Thymus (tissue), 14 donors: ENCODE measurements around the gene REN. TPM values are rescaled to one million over a fixed set of nuclear protein-coding genes. Genes with fewer than 3 reads are reported as not detected.
A peak's percentile ranks its signal among the peaks of the same experiment; 100 is the strongest.

Experiments used
- DNase-seq, 9 donors: peaks; one replicate each; pipeline ENCODE4 v3.0.0-alpha.2; 2013; ENCODE audit warnings: low spot score in 9 of 9, low read depth in 6 of 9, missing footprints in 1 of 9
- H3K27ac ChIP-seq, 2 donors: one replicate each; pipeline ENCODE4 v1.5.1; 2013; ENCODE audit warnings: control low read depth in 1 of 2, low read depth in 1 of 2, low read length in 1 of 2, mild to moderate bottlenecking in 1 of 2, moderate library complexity in 1 of 2
- H3K27me3 ChIP-seq, 2 donors: one replicate each; pipeline ENCODE4 v1.5.1; 2013; ENCODE audit warnings: low read length in 1 of 2; ENCODE audit not compliant: control insufficient read depth in 2 of 2, insufficient read depth in 1 of 2
- H3K36me3 ChIP-seq, 2 donors: one replicate each; pipeline ENCODE4 v1.5.1; 2013; ENCODE audit warnings: low read length in 1 of 2, mild to moderate bottlenecking in 1 of 2, moderate library complexity in 1 of 2; ENCODE audit not compliant: control insufficient read depth in 2 of 2, insufficient read depth in 2 of 2
- H3K4me1 ChIP-seq, 2 donors: one replicate each; pipeline ENCODE4 v1.5.1; 2013; ENCODE audit warnings: low read length in 2 of 2; ENCODE audit not compliant: control insufficient read depth in 2 of 2, insufficient read depth in 2 of 2
- H3K4me3 ChIP-seq, 2 donors: one replicate each; pipeline ENCODE4 v1.5.1; 2013; ENCODE audit warnings: low read length in 2 of 2, control low read depth in 1 of 2, mild to moderate bottlenecking in 1 of 2
- H3K9me3 ChIP-seq, 2 donors: one replicate each; pipeline ENCODE4 v1.5.1; 2013; ENCODE audit warnings: low read length in 1 of 2, mild to moderate bottlenecking in 1 of 2; ENCODE audit not compliant: control insufficient read depth in 2 of 2, insufficient read depth in 1 of 2
- whole genome bisulfite sequencing: extraction: QIAGEN DNeasy Blood & Tissue Kit; methylation state at CpG from one replicate; pipeline ENCODE4 v1.1.7; 2013; 5-methylcytosine and 5-hydroxymethylcytosine counted together
- long read RNA-seq, 10 donors: transcript quantifications; one replicate each; lab custom pipeline, GENCODE V29; 2026
- polyA plus RNA-seq: library from polyadenylated mRNA; stranded (reverse); fragments of 200-250 nt; gene quantifications from one replicate; pipeline ENCODE4 v1.2.3, GENCODE V29; 2013
- total RNA-seq: library from RNA; stranded (reverse); fragments of 120-200 nt; gene quantifications from one replicate; pipeline ENCODE4 v1.2.4, GENCODE V29; 2013
- donor health status: healthy.

REN gene
- total RNA-seq: 0.66 TPM
- polyA plus RNA-seq: 1.9 TPM
- long read RNA-seq, donor 1: 0 reads
- long read RNA-seq, donor 2: 0 reads
- long read RNA-seq, donor 3: 0 reads
- long read RNA-seq, donor 4: 0 reads
- long read RNA-seq, donor 5: 0 reads
- long read RNA-seq, donor 6: 0 reads
- long read RNA-seq, donor 7: 0 reads
- long read RNA-seq, donor 8: 0 reads
- long read RNA-seq, donor 9: 0 reads
- long read RNA-seq, donor 10: 0 reads

- WGBS: 52% methylated on average over 5 of the region's 5 CpGs
- H3K4me3 ChIP-seq: no peak within 1 kb of the TSS
Observed at GRCh38 chr1:204166219-204166618, at the start of gene REN. TSS of gene REN (minus strand) at chr1:204166337. CDS start at chr1:204166293, 44 bp downstream.

GRCh38 chr1:204213668-204214662, 47.8 kb upstream of the REN start, which contains the start of gene GOLT1A:
TSS of gene GOLT1A (minus strand) at chr1:204213988. CDS start at chr1:204213906, 82 bp downstream.
- peak in 4 of 9 donors; percentile 30 to 76 (median 45) for DNase-seq

More at GRCh38 chr1:204166219-204166618, at the start of gene REN:
- no peak within 1 kb of the TSS for H3K27ac ChIP-seq
- H3K36me3 ChIP-seq: no peaks in the 10 kb centered on the region
- H3K4me1 ChIP-seq: no peaks in the 10 kb centered on the region
- H3K27me3 ChIP-seq: no peaks in the 10 kb centered on the region
- no peak for DNase-seq
- peaks cover 2 to 8% of the 10 kb centered on the region in 2 donors for H3K9me3 ChIP-seq

DNA sequence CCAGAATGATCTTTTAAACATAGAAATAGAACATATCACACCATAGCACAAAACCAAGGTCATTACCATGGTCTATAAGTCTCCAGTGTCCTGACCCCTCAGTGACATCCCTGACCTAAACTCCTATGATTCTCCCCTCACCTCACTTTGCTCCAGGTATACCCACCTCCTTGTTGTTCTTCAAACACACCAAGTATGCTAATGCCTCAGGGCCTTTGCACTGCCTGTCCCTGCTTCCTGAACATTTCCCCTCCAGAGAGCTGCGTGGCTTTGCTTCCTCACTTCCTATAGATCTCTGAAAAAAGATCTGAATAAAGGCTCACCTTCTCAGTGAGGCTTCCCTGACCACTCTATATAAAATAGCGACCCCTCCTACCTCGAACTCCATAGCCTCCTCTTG, 46.6 kb upstream of the REN start:
- Histone ChIP-seq H3K4me1 (peaks cover 3 to 11% of the 10 kb centered on the region in 2 donors), H3K9me3 (peaks cover 0 to 6% of the 10 kb centered on the region in 2 donors), H3K27ac (no peak overlapping the region), H3K36me3 (no peaks in the 10 kb centered on the region), H3K27me3 (peaks cover 0 to 10% of the 10 kb centered on the region in 2 donors), H3K4me3 (no peak overlapping the region)
- DNase-seq: no peak
- 96% methylated on average over 3 of the region's 3 CpGs for WGBS

More at GRCh38 chr1:204213668-204214662, 47.8 kb upstream of the REN start, which contains the start of gene GOLT1A:
- Histone ChIP-seq H3K27me3 (peaks cover 0 to 10% of the 10 kb centered on the region in 2 donors), H3K27ac (no peak within 1 kb of the TSS), H3K4me1 (peaks cover 3 to 16% of the 10 kb centered on the region in 2 donors), H3K4me3 (no peak within 1 kb of the TSS), H3K9me3 (peaks cover 0 to 6% of the 10 kb centered on the region in 2 donors), H3K36me3 (no peaks in the 10 kb centered on the region)
- 23% methylated on average over 41 of the region's 41 CpGs for WGBS

GRCh38 chr1:204211046-204211445, 44.9 kb upstream of the REN start:
- no peaks in the 10 kb centered on the region for H3K36me3 ChIP-seq
- peaks cover 0 to 17% of the 10 kb centered on the region in 2 donors for H3K27me3 ChIP-seq
- no peak overlapping the region for H3K4me3 ChIP-seq
- H3K9me3 ChIP-seq: peaks cover 0 to 6% of the 10 kb centered on the region in 2 donors
- H3K4me1 ChIP-seq: peaks cover 3 to 15% of the 10 kb centered on the region in 2 donors
- H3K27ac ChIP-seq: no peak overlapping the region
- DNase-seq: no peak
- 94% methylated on average over 7 of the region's 7 CpGs for WGBS

DNA sequence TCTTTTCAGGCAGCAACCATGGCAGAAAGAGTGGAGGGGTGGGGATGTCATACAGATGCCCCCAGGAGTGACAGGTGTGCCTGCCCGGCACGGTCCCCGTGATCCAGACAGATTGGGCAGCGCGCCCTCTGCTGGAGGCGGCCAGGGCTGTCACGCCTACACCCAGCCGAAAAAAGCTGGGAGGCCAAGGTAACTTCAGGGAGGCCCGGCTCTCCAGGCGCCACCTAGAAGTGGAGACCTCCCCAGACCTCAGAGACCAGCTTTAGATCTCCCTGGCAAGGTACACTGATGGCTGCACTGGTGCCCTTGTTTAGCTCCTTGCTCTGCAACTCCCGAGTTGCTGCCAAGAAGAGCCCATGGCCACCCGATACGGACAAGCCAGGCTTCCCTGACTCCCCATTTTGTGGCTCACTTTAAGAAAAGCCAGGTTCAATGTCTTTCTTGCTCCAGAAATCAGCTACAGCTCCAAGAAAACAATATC, 41.0 kb upstream of the REN start:
- WGBS: 25% methylated on average over 13 of the region's 13 CpGs
- Histone ChIP-seq H3K4me3 (no peak overlapping the region), H3K27ac (no peak overlapping the region), H3K4me1 (peaks cover 0 to 4% of the 10 kb centered on the region in 2 donors), H3K36me3 (no peaks in the 10 kb centered on the region), H3K27me3 (peaks cover 3 to 26% of the 10 kb centered on the region in 2 donors), H3K9me3 (peaks cover 0 to 3% of the 10 kb centered on the region in 2 donors)
- peak in 6 of 9 donors; percentile 38 to 80 (median 65) for DNase-seq

DNA sequence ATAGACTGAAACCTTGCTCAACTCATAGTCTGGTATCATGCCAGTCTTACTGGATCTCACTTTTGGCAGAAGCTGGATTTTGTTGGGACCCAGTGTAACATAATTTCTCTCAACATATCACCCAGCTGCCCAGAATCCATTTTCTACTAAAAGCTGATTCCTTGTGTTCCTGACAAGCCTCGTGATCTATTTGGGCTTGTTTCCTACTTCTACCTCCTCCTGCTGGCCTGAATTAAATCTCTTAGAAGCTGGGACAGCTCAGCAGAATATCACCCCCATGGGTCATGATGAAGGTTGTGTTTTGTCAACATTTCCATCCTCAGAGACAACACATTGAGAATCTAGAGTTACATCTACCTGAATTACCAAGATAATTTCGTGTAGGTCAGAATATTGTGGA, 40.0 kb upstream of the REN start:
- WGBS: 81% methylated on average over 2 of the region's 2 CpGs
- peaks cover 3 to 26% of the 10 kb centered on the region in 2 donors for H3K27me3 ChIP-seq

GRCh38 chr1:204205486-204205885, 39.3 kb upstream of the REN start:
- Histone ChIP-seq H3K4me1 (peaks cover 0 to 4% of the 10 kb centered on the region in 2 donors), H3K4me3 (no peak overlapping the region), H3K27ac (no peak overlapping the region), H3K36me3 (no peaks in the 10 kb centered on the region), H3K27me3 (peaks cover 3 to 26% of the 10 kb centered on the region in 2 donors), H3K9me3 (peaks cover 0 to 3% of the 10 kb centered on the region in 2 donors)
- DNase-seq: no peak

More for the DNA sequence above, 40.0 kb upstream of the REN start:
- Histone ChIP-seq H3K36me3 (no peaks in the 10 kb centered on the region), H3K9me3 (peaks cover 0 to 3% of the 10 kb centered on the region in 2 donors), H3K4me3 (no peak overlapping the region), H3K27ac (no peak overlapping the region), H3K4me1 (peaks cover 0 to 4% of the 10 kb centered on the region in 2 donors)
- DNase-seq: no peak

- peaks cover 3 to 26% of the 10 kb centered on the region in 2 donors for H3K27me3 ChIP-seq
- WGBS: 31% methylated on average over 2 of the region's 2 CpGs
Observed at GRCh38 chr1:204204944-204205343, 38.8 kb upstream of the REN start.

More at GRCh38 chr1:204204944-204205343, 38.8 kb upstream of the REN start:
- Histone ChIP-seq H3K4me3 (no peak overlapping the region), H3K4me1 (peaks cover 0 to 4% of the 10 kb centered on the region in 2 donors), H3K27ac (no peak overlapping the region), H3K9me3 (peaks cover 0 to 3% of the 10 kb centered on the region in 2 donors), H3K36me3 (no peaks in the 10 kb centered on the region)
- DNase-seq: peak in 2 of 9 donors; percentile 33 to 73
